GM13976 (cell line): ENCODE results near the gene CCM2.

Experiments
- DNase-seq: peaks from one replicate; pipeline ENCODE4 v3.0.0; 2012; ENCODE audit warnings: low spot score
- in situ Hi-C: fragments of 300-500 bp; cut with MboI; formaldehyde crosslinking; loops from one replicate; pipeline ENCODE4 v1.12.0; 2022; ENCODE audit warnings: low sequenced_read_pairs, mixed read lengths, inconsistent platforms; ENCODE audit not compliant: unreplicated experiment
- TF ChIP-seq, protein P1 (sequence below): IDR thresholded peaks from 2 replicates; pipeline ENCODE4 v1.5.1; 2012; ENCODE audit warnings: borderline replicate concordance, mild to moderate bottlenecking; ENCODE audit not compliant: insufficient read depth; ENCODE audit errors: extremely low read depth, missing control alignments, control extremely low read depth

The CCM2 gene

DNA sequence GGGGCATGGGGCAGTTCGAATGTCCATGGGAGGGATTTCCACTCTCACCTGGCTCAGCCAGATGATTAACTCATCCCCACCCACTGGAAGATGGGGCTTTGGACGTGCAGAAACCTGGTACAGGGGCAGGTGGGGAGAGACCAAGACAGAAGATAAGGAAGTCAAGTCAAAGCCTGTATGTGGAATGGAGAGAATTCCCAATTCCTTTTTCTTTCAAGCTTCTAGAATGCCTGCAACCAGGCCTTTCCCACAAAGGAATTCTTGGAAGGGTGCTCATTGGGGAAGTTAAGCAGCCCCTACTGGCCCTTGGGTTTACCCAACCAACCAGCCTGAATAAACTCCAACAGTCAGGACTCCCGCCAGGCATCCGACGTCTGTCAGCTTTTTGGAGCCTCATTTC, 39.1 kb downstream of the CCM2 start:
- in situ Hi-C loops = no loop called here
- TF ChIP-seq, protein P1, sequence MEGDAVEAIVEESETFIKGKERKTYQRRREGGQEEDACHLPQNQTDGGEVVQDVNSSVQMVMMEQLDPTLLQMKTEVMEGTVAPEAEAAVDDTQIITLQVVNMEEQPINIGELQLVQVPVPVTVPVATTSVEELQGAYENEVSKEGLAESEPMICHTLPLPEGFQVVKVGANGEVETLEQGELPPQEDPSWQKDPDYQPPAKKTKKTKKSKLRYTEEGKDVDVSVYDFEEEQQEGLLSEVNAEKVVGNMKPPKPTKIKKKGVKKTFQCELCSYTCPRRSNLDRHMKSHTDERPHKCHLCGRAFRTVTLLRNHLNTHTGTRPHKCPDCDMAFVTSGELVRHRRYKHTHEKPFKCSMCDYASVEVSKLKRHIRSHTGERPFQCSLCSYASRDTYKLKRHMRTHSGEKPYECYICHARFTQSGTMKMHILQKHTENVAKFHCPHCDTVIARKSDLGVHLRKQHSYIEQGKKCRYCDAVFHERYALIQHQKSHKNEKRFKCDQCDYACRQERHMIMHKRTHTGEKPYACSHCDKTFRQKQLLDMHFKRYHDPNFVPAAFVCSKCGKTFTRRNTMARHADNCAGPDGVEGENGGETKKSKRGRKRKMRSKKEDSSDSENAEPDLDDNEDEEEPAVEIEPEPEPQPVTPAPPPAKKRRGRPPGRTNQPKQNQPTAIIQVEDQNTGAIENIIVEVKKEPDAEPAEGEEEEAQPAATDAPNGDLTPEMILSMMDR = no peak
- no peak for DNase-seq

DNA sequence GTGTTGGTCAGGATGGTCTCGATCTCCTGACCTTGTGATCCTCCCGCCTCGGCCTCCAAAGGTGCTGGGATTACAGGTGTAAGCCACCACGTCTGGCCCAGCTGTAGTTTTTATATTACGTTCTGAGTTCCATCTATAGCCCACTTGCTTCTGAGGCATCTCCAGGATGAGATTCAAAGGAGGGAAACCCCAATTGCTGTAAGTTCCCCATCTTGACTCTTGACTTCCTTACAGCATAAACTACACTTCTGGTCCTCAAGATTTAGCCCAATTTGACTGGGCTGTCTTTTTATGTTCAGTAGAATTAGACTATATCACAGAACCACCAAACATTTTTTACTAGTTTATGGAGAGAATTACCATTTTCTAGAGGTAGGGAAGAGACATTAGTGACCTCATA, 44.3 kb downstream of the CCM2 start:
- no peak for DNase-seq
- in situ Hi-C loops = no loop called here
- TF ChIP-seq, protein P1 = no peak

DNA sequence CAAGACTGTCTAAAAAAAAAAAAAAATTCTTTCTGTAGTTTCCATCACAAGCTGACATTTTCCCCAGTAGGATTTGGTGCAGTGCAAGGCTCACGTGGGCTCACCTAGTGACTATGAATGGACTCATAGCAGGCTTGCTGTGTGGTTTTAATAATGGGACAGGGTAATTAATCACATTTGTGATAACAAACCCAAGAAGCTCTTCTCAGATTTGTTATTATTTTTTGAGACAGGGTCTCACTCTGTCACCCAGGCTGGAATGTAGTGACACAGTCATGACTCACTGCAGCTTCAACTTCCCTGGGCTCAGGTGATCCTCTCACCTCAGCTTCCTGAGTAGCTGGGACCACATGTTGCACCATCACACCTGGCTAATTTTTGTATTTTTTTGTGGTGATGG, 48.7 kb downstream of the CCM2 start:
- DNase-seq = no peak
- in situ Hi-C loops = no loop called here
- TF ChIP-seq, protein P1 = no peak

DNA sequence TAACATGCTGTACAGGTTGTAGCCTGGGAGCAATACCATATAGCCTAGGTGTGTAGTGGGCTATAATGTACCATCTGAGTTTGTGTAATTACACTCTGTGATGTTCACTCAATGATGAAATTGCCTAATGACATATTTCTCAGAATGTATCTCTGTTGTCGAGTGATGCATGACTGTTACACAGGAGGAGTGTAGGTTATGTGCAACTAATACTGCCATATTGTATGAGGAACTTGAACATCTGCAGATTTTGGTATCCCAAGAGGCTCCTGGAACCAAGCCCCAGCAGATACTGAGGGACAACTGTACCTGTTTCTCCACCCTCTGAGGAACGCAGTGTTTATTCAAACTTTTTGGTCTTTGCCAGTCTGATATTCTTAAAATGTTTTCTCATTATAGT, 50.2 kb downstream of the CCM2 start:
- TF ChIP-seq, protein P1 = no peak
- DNase-seq = no peak
- in situ Hi-C loops = no loop called here

DNA sequence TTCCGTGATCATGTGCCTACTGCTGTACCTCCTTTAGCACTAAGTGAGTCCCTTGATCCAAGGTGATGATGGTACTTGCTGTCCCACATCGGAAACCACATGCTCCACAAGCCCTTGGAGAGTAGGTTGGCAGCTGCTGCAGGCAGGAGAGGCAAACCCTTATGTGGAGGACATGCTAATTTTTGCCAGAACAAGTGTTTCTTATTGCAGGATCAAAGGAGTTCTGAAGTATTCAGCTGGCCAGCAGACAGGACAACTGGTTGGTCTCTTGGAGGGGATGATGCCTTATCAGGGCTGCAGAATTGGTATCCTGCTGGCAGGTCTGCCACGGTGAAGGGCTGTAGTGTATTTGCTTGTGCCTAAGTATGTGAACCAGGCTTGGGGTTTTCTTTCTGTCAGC, 52.0 kb downstream of the CCM2 start:
- TF ChIP-seq, protein P1 = no peak
- DNase-seq = no peak
- in situ Hi-C loops = no loop called here

DNA sequence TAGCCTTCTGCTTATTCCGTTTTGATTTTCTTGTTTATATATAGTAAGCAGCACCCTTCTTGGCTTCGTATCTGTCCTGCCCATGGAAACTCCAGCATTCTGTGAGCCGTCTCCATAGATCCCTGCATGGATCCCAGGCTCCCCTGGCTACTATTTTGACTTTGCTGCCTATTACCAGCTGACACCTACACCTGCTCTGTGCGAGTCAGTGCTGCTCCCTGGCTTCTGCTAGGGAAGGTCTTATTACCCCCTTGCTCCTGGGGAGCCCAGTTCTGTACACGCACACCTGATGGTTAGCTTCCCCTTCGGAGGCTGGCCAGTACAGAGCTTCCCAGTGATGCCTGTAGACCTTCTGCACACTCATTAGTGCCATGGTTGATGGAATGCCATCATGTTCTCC, 53.4 kb downstream of the CCM2 start:
- TF ChIP-seq, protein P1 = no peak
- in situ Hi-C loops = no loop called here
- DNase-seq = no peak

DNA sequence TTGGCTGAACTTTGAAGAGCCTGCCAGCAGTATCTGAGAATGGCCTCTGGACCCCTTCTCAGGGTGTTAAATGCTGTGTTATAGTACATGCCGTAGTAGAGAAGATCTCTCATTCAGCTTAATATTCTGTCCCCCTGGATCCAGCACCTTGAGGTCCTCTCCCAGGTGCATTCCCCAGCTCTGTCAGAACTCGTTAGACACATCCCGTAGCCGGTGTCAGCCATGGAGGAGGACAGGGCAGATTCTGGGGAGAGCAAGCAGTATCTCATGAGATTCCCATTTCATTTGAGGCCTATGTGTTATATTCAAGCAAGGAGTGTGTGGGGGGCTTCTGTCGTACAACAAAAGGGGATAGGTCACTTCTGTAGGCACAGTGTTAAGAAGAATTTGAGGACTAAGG, 53.9 kb downstream of the CCM2 start:
- DNase-seq = no peak
- TF ChIP-seq, protein P1 = no peak
- in situ Hi-C loops = no loop called here
